WTC11 (cell line): ENCODE data around the gene STK11. TPM values are rescaled to one million over a fixed set of nuclear protein-coding genes. Genes with fewer than 3 reads are reported as not detected.

ENCODE experiments used
- ATAC-seq: fragments of 200-7000 bp; cut with Tn5 transposase; 2 replicates; pipeline ENCODE4 v1.10.0; 2021; ENCODE audit warnings: mild to moderate bottlenecking, moderate library complexity
- CTCF ChIA-PET: fragments of 300-600 bp; sonication (Branson Sonifier 250); formaldehyde crosslinking; loops from one replicate; lab custom pipeline; 2021; ENCODE audit warnings: antibody characterized with exemption; lab: Charles Lee
- POLR2A ChIA-PET: fragments of 350-600 bp; sonication (Branson Sonifier 250); formaldehyde crosslinking; loops from one replicate; lab custom pipeline; 2021; ENCODE audit warnings: antibody characterized with exemption; lab: Charles Lee
- DNase-seq: peaks from one replicate; pipeline ENCODE4 v3.0.0; 2021; ENCODE audit warnings: low spot score
- H3K27ac Mint-ChIP-seq: 2 replicates; pipeline ENCODE4 v1.8.0; 2021; ENCODE audit warnings: mixed read lengths
- H3K27me3 Mint-ChIP-seq: 2 replicates; pipeline ENCODE4 v1.8.0; 2021; ENCODE audit warnings: low read depth, mild to moderate bottlenecking, moderate library complexity, mixed read lengths
- H3K36me3 Mint-ChIP-seq: 2 replicates; pipeline ENCODE4 v1.8.0; 2021; ENCODE audit warnings: mixed read lengths
- H3K4me1 Mint-ChIP-seq: 2 replicates; pipeline ENCODE4 v1.8.0; 2022; ENCODE audit warnings: mixed read lengths
- H3K4me3 Mint-ChIP-seq: 2 replicates; pipeline ENCODE4 v1.8.0; 2021; ENCODE audit warnings: mild to moderate bottlenecking, moderate library complexity, mixed read lengths
- H3K9me3 Mint-ChIP-seq: 2 replicates; pipeline ENCODE4 v1.8.0; 2021; ENCODE audit warnings: mixed read lengths
- CREB1 ChIP-seq: sonication (generic); formaldehyde crosslinking; IDR thresholded peaks from 2 replicates; pipeline ENCODE4 v1.8.0; 2023; ENCODE audit warnings: mild to moderate bottlenecking, missing genetic modification reagents
- E2F4 ChIP-seq: sonication (generic); formaldehyde crosslinking; IDR thresholded peaks from 2 replicates; pipeline ENCODE4 v1.8.1; 2022; ENCODE audit warnings: low read depth, mild to moderate bottlenecking, moderate library complexity, missing genetic modification reagents, borderline replicate concordance
- EMX1 ChIP-seq: fragments of 250-450 bp; sonication (Bioruptor Pico); IDR thresholded peaks from 2 replicates; pipeline ENCODE4 v1.8.0; 2021; ENCODE audit warnings: mild to moderate bottlenecking
- ETV6 ChIP-seq: sonication (generic); formaldehyde crosslinking; IDR thresholded peaks from 2 replicates; pipeline ENCODE4 v1.8.1; 2022; ENCODE audit warnings: mild to moderate bottlenecking, missing genetic modification reagents
- HMGXB4 ChIP-seq: sonication (generic); formaldehyde crosslinking; IDR thresholded peaks from 2 replicates; pipeline ENCODE4 v1.8.1; 2023; ENCODE audit warnings: mild to moderate bottlenecking, moderate library complexity, missing genetic modification reagents
- IRF1 ChIP-seq: sonication (generic); formaldehyde crosslinking; IDR thresholded peaks from 2 replicates; pipeline ENCODE4 v1.8.0; 2023; ENCODE audit warnings: missing genetic modification reagents
- IRF2 ChIP-seq: sonication (generic); formaldehyde crosslinking; IDR thresholded peaks from 2 replicates; pipeline ENCODE4 v1.8.0; 2022; ENCODE audit warnings: low read depth, missing genetic modification reagents, borderline replicate concordance
- MAX ChIP-seq: sonication (generic); formaldehyde crosslinking; IDR thresholded peaks from 2 replicates; pipeline ENCODE4 v1.8.0; 2022; ENCODE audit warnings: mild to moderate bottlenecking, missing genetic modification reagents
- MYBL2 ChIP-seq: sonication (generic); formaldehyde crosslinking; IDR thresholded peaks from 2 replicates; pipeline ENCODE4 v1.8.1; 2023; ENCODE audit warnings: mild to moderate bottlenecking, moderate library complexity, missing genetic modification reagents
- NR1H2 ChIP-seq: sonication (generic); formaldehyde crosslinking; IDR thresholded peaks from 2 replicates; pipeline ENCODE4 v1.9.0; 2021; ENCODE audit warnings: mild to moderate bottlenecking, moderate library complexity, missing genetic modification reagents
- TCF7 ChIP-seq: sonication (generic); formaldehyde crosslinking; IDR thresholded peaks from 2 replicates; pipeline ENCODE4 v1.8.0; 2022; ENCODE audit warnings: mild to moderate bottlenecking, low read depth, missing genetic modification reagents, moderate library complexity
- ZBTB43 ChIP-seq: sonication (generic); formaldehyde crosslinking; IDR thresholded peaks from 2 replicates; pipeline ENCODE4 v1.8.1; 2023; ENCODE audit warnings: mild to moderate bottlenecking, missing genetic modification reagents
- ZNF281 ChIP-seq: sonication (generic); formaldehyde crosslinking; IDR thresholded peaks from 2 replicates; pipeline ENCODE4 v1.8.0; 2023; ENCODE audit warnings: mild to moderate bottlenecking, missing genetic modification reagents
- ZNF416 ChIP-seq: fragments of 250-450 bp; sonication (Bioruptor Pico); IDR thresholded peaks from 2 replicates; pipeline ENCODE4 v1.9.0; 2021; ENCODE audit warnings: mild to moderate bottlenecking, inconsistent platforms
- total RNA-seq: library from RNA; stranded (reverse); gene quantifications from 3 replicates; pipeline ENCODE4 v1.2.3, GENCODE V29; 2021

The STK11 gene
- total RNA-seq, 1 experiment from 2014 or later, result 112 TPM

GRCh38 chr19:1275260-1275975, 69.8 kb downstream of the STK11 start, which contains the start of gene FAM174C (continued):
- TF ChIP-seq ZNF281, result 0 out of 2 replicates have a peak, but pooled peaks have one; percentile 53
- TF ChIP-seq HMGXB4 (CRISPR knock-in tag), result peak; percentile 72
- TF ChIP-seq ZNF416 (CRISPR knock-in tag), result peak; percentile 93
- no peak for TF ChIP-seq NR1H2 (CRISPR knock-in tag)
- TF ChIP-seq IRF1 (CRISPR knock-in tag), result no peak
- TF ChIP-seq, all 79 proteins: peak for 33

GRCh38 chr19:1275976-1276627, 70.5 kb downstream of the STK11 start:
- H3K36me3 Mint-ChIP-seq, result peaks cover 33% of the 10 kb centered on the region

More at GRCh38 chr19:1275976-1276627, 70.5 kb downstream of the STK11 start:
- Mint-ChIP-seq H3K27me3 (no peaks in the 10 kb centered on the region), H3K4me3 (peak overlapping the region; percentile 71)
- DNase-seq (no peak), ATAC-seq (no peak)
- no peak for TF ChIP-seq IRF2 (CRISPR knock-in tag)
- TF ChIP-seq ETV6 (CRISPR knock-in tag), result 0 out of 2 replicates have a peak, but pooled peaks have one; percentile 44
- no peak for TF ChIP-seq CREB1 (CRISPR knock-in tag)
- TF ChIP-seq TCF7 (CRISPR knock-in tag), result 0 out of 2 replicates have a peak, but pooled peaks have one; percentile 60
- TF ChIP-seq ZNF281, result no peak
- TF ChIP-seq MYBL2 (CRISPR knock-in tag), result 0 out of 2 replicates have a peak, but pooled peaks have one; percentile 51
- no peak for TF ChIP-seq EMX1 (CRISPR knock-in tag)
- peak; percentile 15; the same call in 1 of the 2 replicates for TF ChIP-seq E2F4
- TF ChIP-seq MAX (CRISPR knock-in tag), result 0 out of 2 replicates have a peak, but pooled peaks have one; percentile 17
- 0 out of 2 replicates have a peak, but pooled peaks have one; percentile 43 for TF ChIP-seq ZBTB43 (CRISPR knock-in tag)
- peak; percentile 36; the same call in 1 of the 2 replicates for TF ChIP-seq IRF1 (CRISPR knock-in tag)
- TF ChIP-seq, all 79 proteins: peak for 7
- Mint-ChIP-seq H3K9me3 (no peaks in the 10 kb centered on the region), H3K27ac (no peak overlapping the region), H3K4me1 (peaks cover 27% of the 10 kb centered on the region)
- CTCF ChIA-PET, result interaction anchor here (0.6 to 1.5 kb wide), 2 partner anchors 31 to 1021 kb away, joined by 3 to 18 read pairs; no protein-coding TSS in a partner anchor
- POLR2A ChIA-PET, result no interaction called here
